ENCODE data around the gene SPON2.

SPON2 gene

DNA sequence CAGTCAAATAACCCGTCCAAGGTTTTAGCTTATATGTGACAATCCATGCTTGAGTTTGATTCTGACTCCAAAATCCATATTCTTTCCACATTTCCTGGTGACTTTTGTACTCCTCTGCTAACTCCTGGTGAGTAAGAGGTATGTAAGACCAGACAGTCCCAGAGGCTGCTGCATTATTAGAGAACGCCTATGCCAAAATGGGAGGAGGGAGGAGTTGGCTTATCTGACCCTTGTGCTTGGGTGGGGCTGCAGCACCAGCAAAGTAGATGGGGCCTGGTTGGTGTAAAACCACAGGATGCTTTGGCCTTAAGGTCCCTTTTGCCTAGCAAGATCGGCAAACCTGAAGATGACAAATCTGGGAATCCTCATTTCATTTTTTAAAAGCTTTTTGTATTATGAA, 49.9 kb downstream of the SPON2 start:
- no peak overlapping the region for H3K4me3 ChIP-seq (ENCODE audit: low read depth, low read length)
- no peak for DNase-seq (ENCODE audit: low read depth)
- TF ChIP-seq, protein P1, sequence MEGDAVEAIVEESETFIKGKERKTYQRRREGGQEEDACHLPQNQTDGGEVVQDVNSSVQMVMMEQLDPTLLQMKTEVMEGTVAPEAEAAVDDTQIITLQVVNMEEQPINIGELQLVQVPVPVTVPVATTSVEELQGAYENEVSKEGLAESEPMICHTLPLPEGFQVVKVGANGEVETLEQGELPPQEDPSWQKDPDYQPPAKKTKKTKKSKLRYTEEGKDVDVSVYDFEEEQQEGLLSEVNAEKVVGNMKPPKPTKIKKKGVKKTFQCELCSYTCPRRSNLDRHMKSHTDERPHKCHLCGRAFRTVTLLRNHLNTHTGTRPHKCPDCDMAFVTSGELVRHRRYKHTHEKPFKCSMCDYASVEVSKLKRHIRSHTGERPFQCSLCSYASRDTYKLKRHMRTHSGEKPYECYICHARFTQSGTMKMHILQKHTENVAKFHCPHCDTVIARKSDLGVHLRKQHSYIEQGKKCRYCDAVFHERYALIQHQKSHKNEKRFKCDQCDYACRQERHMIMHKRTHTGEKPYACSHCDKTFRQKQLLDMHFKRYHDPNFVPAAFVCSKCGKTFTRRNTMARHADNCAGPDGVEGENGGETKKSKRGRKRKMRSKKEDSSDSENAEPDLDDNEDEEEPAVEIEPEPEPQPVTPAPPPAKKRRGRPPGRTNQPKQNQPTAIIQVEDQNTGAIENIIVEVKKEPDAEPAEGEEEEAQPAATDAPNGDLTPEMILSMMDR (IDR thresholded peaks at IDR 0.05; ENCODE audit: low read depth, low read length, missing control alignments) = no peak
